A549 (cell line): ENCODE data around the gene HBA2. TPM values are rescaled to one million over a fixed set of nuclear protein-coding genes. Genes with fewer than 3 reads are reported as not detected.
"Not testable (repeated sequence)": the region's sequence is repeated elsewhere in the genome, so short reads cannot be mapped to it uniquely, and the experiment has no call there.

ENCODE experiments used
- ATAC-seq, 2 experiments: fragments of 200-7000 bp in 1 of 2; fragments of >200 bp in 1 of 2; cut with Nextera tagmentation in 1 of 2; cut with Tn5 transposase in 1 of 2; 3 replicates each; pipeline versions ENCODE4 v1.8.0 to v1.9.1; 2018 to 2020; ENCODE audit warnings: mild to moderate bottlenecking in 1 of 2, moderate library complexity in 1 of 2
- CTCF ChIA-PET: fragments of 300-600 bp; sonication (Branson Sonifier 250); formaldehyde crosslinking; extraction: SDS; loops from one replicate; lab custom pipeline; 2021; ENCODE audit warnings: antibody characterized with exemption, inconsistent platforms; lab: Yijun Ruan, JAX
- POLR2A ChIA-PET: fragments of 350-600 bp; formaldehyde crosslinking; extraction: SDS; loops from one replicate; lab custom pipeline; 2021; ENCODE audit warnings: antibody characterized with exemption, inconsistent platforms; lab: Yijun Ruan, JAX
- DNase-seq, 2 experiments: peaks; one replicate each; pipeline versions ENCODE4 v3.0.0 to v3.0.0-alpha.2; 2011 to 2016; ENCODE audit warnings: low read depth in 1 of 2, low spot score in 1 of 2
- FAIRE-seq: peaks from 2 replicates; lab custom pipeline; 2011; peaks lifted over from hg19 to GRCh38; lab: Jason Lieb, UNC
- H3K27ac ChIP-seq, 2 experiments: fragments of >200 bp; sonication (Bioruptor Twin); formaldehyde crosslinking; 3 replicates each; pipeline ENCODE4 v1.5.1; 2016 to 2017
- H3K4me1 ChIP-seq: fragments of >200 bp; sonication (Bioruptor Twin); formaldehyde crosslinking; 3 replicates; pipeline ENCODE4 v1.6.1; 2016
- H3K4me2 ChIP-seq: fragments of >200 bp; sonication (Bioruptor Twin); formaldehyde crosslinking; 3 replicates; pipeline ENCODE4 v1.6.1; 2016
- H3K4me3 ChIP-seq: fragments of >200 bp; sonication (Bioruptor Twin); formaldehyde crosslinking; 3 replicates; pipeline ENCODE4 v1.5.1; 2016
- H3K9me3 ChIP-seq: fragments of >200 bp; sonication (Bioruptor Twin); formaldehyde crosslinking; 3 replicates; pipeline ENCODE4 v1.6.1; 2016
- CBX2 ChIP-seq: fragments of 200-600 bp; sonication (generic); IDR thresholded peaks from 2 replicates; pipeline ENCODE4 v1.6.1; 2016; ENCODE audit warnings: low read depth, mild to moderate bottlenecking, borderline replicate concordance
- CEBPB ChIP-seq, 2 experiments: fragments of >200 bp in 1 of 2; sonication (Bioruptor Twin) in 1 of 2; formaldehyde crosslinking in 1 of 2; IDR thresholded peaks; 2 replicates each; pipeline ENCODE4 v1.6.1; 2012 to 2016
- ESRRA ChIP-seq: fragments of 150-350 bp; IDR thresholded peaks from 2 replicates; pipeline ENCODE4 v1.6.1; 2014; ENCODE audit warnings: mild to moderate bottlenecking, low read length, borderline replicate concordance
- FOSB ChIP-seq: fragments of 250-450 bp; sonication (Bioruptor Pico); IDR thresholded peaks from 2 replicates; pipeline ENCODE4 v1.5.0; 2020; ENCODE audit warnings: mild to moderate bottlenecking, moderate library complexity
- HEYL ChIP-seq: fragments of 250-450 bp; sonication (Bioruptor Pico); IDR thresholded peaks from 2 replicates; pipeline ENCODE4 v1.8.0; 2021; ENCODE audit warnings: mild to moderate bottlenecking, moderate library complexity
- JUN ChIP-seq, 2 experiments: fragments of >200 bp; sonication (Bioruptor Twin); formaldehyde crosslinking; IDR thresholded peaks; 2 replicates in 1 of 2; 3 replicates in 1 of 2; pipeline ENCODE4 v1.6.1; 2016 to 2017
- KDM1A ChIP-seq: fragments of 200-600 bp; sonication (generic); IDR thresholded peaks from 2 replicates; pipeline ENCODE4 v1.6.1; 2016; ENCODE audit warnings: low read depth, mild to moderate bottlenecking
- NPAS2 ChIP-seq: fragments of 250-450 bp; sonication (Bioruptor Pico); IDR thresholded peaks from 2 replicates; pipeline ENCODE4 v1.8.0; 2022; ENCODE audit warnings: mild to moderate bottlenecking, moderate library complexity, borderline replicate concordance
- PHF8 ChIP-seq: fragments of 200-600 bp; sonication (generic); IDR thresholded peaks from 2 replicates; pipeline ENCODE4 v1.6.1; 2016; ENCODE audit warnings: low read depth, mild to moderate bottlenecking, antibody characterized with exemption, moderate library complexity, borderline replicate concordance
- RARB ChIP-seq: fragments of 250-450 bp; sonication (Bioruptor Pico); IDR thresholded peaks from 2 replicates; pipeline ENCODE4 v1.8.0; 2021; ENCODE audit warnings: mild to moderate bottlenecking, moderate library complexity
- RFX5 ChIP-seq: fragments of 450-650 bp; IDR thresholded peaks from 2 replicates; pipeline ENCODE4 v1.7.1; 2014; ENCODE audit warnings: antibody characterized with exemption, mild to moderate bottlenecking, moderate library complexity
- RNF2 ChIP-seq: fragments of 200-600 bp; sonication (generic); IDR thresholded peaks from 2 replicates; pipeline ENCODE4 v1.6.1; 2016; ENCODE audit warnings: low read depth, mild to moderate bottlenecking, antibody characterized with exemption, moderate library complexity, borderline replicate concordance
- SMC3 ChIP-seq: fragments of >200 bp; sonication (Bioruptor Twin); formaldehyde crosslinking; IDR thresholded peaks from 3 replicates; pipeline ENCODE4 v1.6.1; 2018; ENCODE audit warnings: inconsistent platforms
- SREBF2 ChIP-seq: fragments of 450-650 bp; IDR thresholded peaks from 2 replicates; pipeline ENCODE4 v1.6.1; 2014; ENCODE audit warnings: mild to moderate bottlenecking, moderate library complexity
- ZNF302 ChIP-seq: fragments of 250-450 bp; sonication (Bioruptor Pico); IDR thresholded peaks from 2 replicates; pipeline ENCODE4 v1.9.0; 2021; ENCODE audit warnings: inconsistent platforms, mild to moderate bottlenecking, moderate library complexity
- WGBS: methylation state at CpG from one replicate; pipeline ENCODE4 v1.1.6; 2017; ENCODE audit errors: missing lambda C conversion rate; 5-methylcytosine and 5-hydroxymethylcytosine counted together
- polyA plus RNA-seq, 4 experiments: library from polyadenylated mRNA; depleted of rRNA in 3 of 4; stranded (reverse); fragments of >200 nt; fragmentation: RNase III in 1 of 4; extraction: RNeasy Plus Mini Kit Qiagen cat#74134 plus additional on column Dnase treatment in 1 of 4; gene quantifications; 2 replicates in 3 of 4; 3 replicates in 1 of 4; pipeline ENCODE4 v1.2.3, GENCODE V29; 2011 to 2017
- TF ChIP-seq, protein P1 (sequence below): IDR thresholded peaks from 2 replicates; pipeline ENCODE4 v1.6.1; 2012
- TF ChIP-seq, protein P2 (sequence below): fragments of >200 bp; sonication (Bioruptor Twin); formaldehyde crosslinking; IDR thresholded peaks from 3 replicates; pipeline ENCODE4 v1.6.1; 2016

HBA2 gene
- polyA plus RNA-seq, 2 of the 4 experiments (the other 2 are of a cell fraction): 0.23 to 0.26 TPM

DNA sequence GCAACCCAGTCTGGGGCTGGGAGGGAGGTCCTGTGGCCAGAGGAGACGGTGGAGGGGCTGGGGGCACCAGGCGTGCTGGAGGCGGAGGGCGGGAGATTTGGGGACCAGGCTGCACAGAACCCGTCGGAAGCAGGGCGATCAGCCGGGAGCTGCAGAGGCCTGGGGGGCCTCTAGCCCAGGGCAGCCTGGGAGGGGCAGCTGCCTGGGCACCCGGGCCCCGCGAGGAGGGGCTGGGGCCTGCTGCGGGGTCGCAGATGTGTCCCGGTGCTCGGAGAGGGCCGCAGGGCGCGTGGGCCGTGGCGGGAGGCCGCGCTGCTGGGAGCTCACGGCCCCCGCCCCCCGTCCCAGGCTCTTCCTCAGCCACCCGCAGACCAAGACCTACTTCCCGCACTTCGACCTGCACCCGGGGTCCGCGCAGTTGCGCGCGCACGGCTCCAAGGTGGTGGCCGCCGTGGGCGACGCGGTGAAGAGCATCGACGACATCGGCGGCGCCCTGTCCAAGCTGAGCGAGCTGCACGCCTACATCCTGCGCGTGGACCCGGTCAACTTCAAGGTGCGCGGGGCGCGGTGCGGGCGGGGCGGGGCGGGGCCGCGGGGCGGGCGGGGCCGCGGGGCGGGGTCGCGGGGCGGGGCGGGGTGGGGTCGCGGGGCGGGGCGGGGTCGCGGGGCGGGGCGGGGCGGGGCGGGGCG is 8.4 kb upstream of the HBA2 start:
- H3K4me2 ChIP-seq, H3K4me3 ChIP-seq, H3K9me3 ChIP-seq, H3K27ac ChIP-seq, DNase-seq, POLR2A ChIA-PET, FAIRE-seq: not testable (repeated sequence)
- H3K4me1 ChIP-seq: peaks cover 13% of the 10 kb centered on the region
- peak; percentile 16 to 43; a peak in 4 of 6 replicates for ATAC-seq
- CTCF ChIA-PET: interaction anchor here (1.0 to 7.7 kb wide), 2 partner anchors 17 to 47 kb away, joined by 3 to 88 read pairs; partner anchors contain the start of gene HBQ1
- WGBS: no CpG with 5 or more reads among the region's 80 CpGs

DNA sequence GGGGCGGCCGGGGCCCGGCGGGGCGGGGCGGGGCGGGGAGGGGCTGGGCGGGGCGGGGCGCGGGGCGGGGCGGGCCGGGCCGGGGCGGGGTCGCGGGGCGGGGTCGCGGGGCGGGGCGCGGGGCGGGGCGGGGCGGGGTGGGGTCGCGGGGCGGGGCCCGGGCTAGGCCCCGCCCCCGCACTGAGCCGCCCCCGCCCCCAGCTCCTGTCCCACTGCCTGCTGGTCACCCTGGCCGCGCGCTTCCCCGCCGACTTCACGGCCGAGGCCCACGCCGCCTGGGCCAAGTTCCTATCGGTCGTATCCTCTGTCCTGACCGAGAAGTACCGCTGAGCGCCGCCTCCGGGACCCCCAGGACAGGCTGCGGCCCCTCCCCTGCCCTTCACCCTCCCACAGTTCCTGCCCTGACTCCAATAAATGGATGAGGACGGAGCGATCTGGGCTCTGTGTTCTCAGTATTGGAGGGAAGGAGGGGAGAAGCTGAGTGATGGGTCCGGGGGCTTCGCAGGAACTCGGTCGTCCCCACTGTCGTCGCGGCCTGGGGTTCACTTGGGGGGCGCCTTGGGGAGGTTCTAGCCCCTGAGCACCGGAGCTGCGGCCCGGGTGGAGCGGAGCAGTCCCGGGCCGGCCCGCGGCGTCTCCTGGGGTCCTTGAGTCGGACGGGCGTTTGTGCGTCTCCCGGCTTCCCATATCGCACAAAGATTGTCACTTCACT is 7.7 kb upstream of the HBA2 start:
- ATAC-seq: peak in 1 of 2 experiments; percentile 51; a peak in 3 of 6 replicates
- 0% methylated on average over 6 of the region's 77 CpGs for WGBS
- Histone ChIP-seq H3K9me3 (no peaks in the 10 kb centered on the region), H3K4me2 (peak overlapping the region; percentile 100), H3K4me3 (peak overlapping the region; percentile 47), H3K27ac (0 out of 6 replicates have a peak overlapping the region, but pooled peaks of 1 of the 2 experiments have one; percentile 1), H3K4me1 (peaks cover 13% of the 10 kb centered on the region)
- TF ChIP-seq PHF8: no peak
- TF ChIP-seq CBX2: no peak
- no peak for TF ChIP-seq SREBF2
- ChIA-PET CTCF (interaction anchor here (1.0 to 7.7 kb wide), 2 partner anchors 17 to 48 kb away, joined by 3 to 88 read pairs; partner anchors contain the start of gene HBQ1), POLR2A (no interaction called here)
- no peak for FAIRE-seq
- DNase-seq: no peak

DNA sequence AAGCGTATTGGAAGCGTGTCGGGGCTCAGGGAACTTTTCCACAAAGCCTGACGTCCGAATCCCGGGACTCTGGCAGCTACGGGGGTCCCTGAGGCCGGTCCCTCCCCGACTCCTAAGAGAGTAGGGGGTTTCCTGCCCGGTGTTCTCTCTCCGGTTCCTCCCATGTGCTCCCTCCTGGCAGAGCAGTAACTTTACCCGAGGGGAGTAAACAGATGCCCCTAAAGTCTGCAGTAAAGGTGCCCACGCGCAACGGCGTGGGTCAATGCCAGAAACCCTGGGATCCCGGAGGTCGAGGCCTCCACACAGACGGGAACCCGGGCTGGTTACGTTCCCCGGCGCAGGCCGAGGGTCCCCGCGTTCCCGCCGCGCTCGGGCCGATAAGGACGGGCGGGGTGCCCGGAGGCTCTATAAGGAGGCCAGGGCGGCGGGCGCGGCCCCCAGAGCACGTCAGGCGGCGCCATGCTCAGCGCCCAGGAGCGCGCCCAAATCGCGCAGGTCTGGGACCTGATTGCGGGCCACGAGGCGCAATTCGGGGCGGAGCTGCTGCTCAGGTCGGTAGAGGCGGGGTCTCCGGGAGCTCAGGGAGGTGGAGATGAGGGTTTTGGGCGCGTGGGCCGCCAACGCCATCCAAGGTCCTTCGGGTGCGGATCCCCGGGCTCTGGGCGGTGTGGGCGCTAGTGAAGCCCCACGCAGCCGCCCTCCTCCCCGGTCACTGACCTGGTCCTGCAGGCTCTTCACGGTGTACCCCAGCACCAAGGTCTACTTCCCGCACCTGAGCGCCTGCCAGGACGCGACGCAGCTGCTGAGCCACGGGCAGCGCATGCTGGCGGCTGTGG is 6.9 kb upstream of the HBA2 start, which contains the start of gene HBM:
Gene HBM (plus strand): TSS at position 440 of the 836 bp plus-strand sequence. CDS start 20 bp downstream, at position 460.
- CTCF ChIA-PET: interaction anchor here (1.0 to 7.7 kb wide), 3 partner anchors 16 to 69 kb away, joined by 3 to 88 read pairs (median 4); partner anchors contain the start of gene HBQ1
- ATAC-seq (peak in 1 of 2 experiments; percentile 19; a peak in 3 of 6 replicates), FAIRE-seq (no peak), DNase-seq (no peak)
- POLR2A ChIA-PET: no interaction called here
- Histone ChIP-seq H3K4me1 (peaks cover 13% of the 10 kb centered on the region), H3K4me3 (peak within 1 kb of the TSS; percentile 47), H3K9me3 (no peaks in the 10 kb centered on the region), H3K4me2 (peak within 1 kb of the TSS; percentile 100), H3K27ac (0 out of 6 replicates have a peak within 1 kb of the TSS, but pooled peaks of 1 of the 2 experiments have one; percentile 1)
- TF ChIP-seq CEBPB (IDR thresholded peaks at IDR 0.05) (no peak), NPAS2 (no peak), SMC3 (no peak), FOSB (CRISPR knock-in tag) (no peak), JUN (IDR thresholded peaks at IDR 0.05) (no peak)
- TF ChIP-seq, protein P1, sequence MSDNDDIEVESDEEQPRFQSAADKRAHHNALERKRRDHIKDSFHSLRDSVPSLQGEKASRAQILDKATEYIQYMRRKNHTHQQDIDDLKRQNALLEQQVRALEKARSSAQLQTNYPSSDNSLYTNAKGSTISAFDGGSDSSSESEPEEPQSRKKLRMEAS: peak; percentile 25; the same call in 1 of the 2 replicates
- 12% methylated on average over 54 of the region's 75 CpGs for WGBS

DNA sequence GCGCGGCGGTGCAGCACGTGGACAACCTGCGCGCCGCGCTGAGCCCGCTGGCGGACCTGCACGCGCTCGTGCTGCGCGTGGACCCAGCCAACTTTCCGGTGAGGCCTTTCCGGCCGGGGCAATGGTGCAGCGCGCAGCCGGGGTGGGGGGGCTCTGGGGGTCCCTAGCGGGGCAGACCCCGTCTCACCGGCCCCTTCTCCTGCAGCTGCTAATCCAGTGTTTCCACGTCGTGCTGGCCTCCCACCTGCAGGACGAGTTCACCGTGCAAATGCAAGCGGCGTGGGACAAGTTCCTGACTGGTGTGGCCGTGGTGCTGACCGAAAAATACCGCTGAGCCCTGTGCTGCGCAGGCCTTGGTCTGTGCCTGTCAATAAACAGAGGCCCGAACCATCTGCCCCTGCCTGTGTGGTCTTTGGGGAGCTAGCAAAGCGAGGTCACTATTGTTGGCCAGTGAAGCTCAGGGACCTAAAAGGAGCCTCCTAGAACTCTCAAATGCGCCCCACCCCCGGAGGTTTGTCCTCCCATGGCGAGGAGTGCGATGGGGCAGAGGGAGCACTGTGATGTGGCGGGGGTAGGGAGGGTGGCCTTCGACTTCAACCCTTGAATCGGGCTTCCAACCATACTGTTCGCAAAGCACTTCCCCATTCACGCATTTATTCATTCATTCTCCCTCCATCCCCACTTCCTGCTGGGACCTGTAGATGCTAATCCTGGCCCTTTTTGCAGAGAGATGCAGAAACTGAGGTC is 6.1 kb upstream of the HBA2 start:
- peak overlapping the region; percentile 100 for H3K4me2 ChIP-seq
- POLR2A ChIA-PET: no interaction called here

More for the DNA sequence above, 6.1 kb upstream of the HBA2 start:
- DNase-seq (no peak), ATAC-seq (no peak)
- Histone ChIP-seq H3K9me3 (no peaks in the 10 kb centered on the region), H3K4me3 (no peak overlapping the region), H3K4me1 (peaks cover 13% of the 10 kb centered on the region)
- TF ChIP-seq KDM1A (no peak), CEBPB (IDR thresholded peaks at IDR 0.05) (no peak), ESRRA (no peak), RFX5 (no peak), RNF2 (no peak), RARB (no peak), HEYL (CRISPR knock-in tag) (no peak), ZNF302 (no peak)
- TF ChIP-seq, protein P2, sequence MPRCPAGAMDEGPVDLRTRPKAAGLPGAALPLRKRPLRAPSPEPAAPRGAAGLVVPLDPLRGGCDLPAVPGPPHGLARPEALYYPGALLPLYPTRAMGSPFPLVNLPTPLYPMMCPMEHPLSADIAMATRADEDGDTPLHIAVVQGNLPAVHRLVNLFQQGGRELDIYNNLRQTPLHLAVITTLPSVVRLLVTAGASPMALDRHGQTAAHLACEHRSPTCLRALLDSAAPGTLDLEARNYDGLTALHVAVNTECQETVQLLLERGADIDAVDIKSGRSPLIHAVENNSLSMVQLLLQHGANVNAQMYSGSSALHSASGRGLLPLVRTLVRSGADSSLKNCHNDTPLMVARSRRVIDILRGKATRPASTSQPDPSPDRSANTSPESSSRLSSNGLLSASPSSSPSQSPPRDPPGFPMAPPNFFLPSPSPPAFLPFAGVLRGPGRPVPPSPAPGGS: no peak
- TF ChIP-seq, all 56 proteins: peak for 0
- WGBS: 81% methylated on average over 25 of the region's 45 CpGs
- FAIRE-seq: no peak
- CTCF ChIA-PET: interaction anchor here (1.1 to 7.7 kb wide), 5 partner anchors 15 to 101 kb away, joined by 3 to 88 read pairs (median 6); partner anchors contain the start of gene HBQ1
- H3K27ac ChIP-seq: no peak overlapping the region
